GM19328 (cell line): ENCODE results near the gene CAMSAP1.

Experiments
- ATAC-seq: cut with Tn5 transposase; IDR thresholded peaks from one replicate; pipeline ENCODE4 v1.9.1; 2021; ENCODE audit warnings: mild to moderate bottlenecking, moderate library complexity; ENCODE audit not compliant: unreplicated experiment

The CAMSAP1 gene

GRCh38 chr9:135761845-135762168 is 145.5 kb downstream of the CAMSAP1 start:
- no peak for ATAC-seq

- no peak for ATAC-seq
These were observed 146.0 kb downstream of the CAMSAP1 start for GRCh38 chr9:135761150-135761844.

- ATAC-seq, result no peak
These were observed 146.9 kb downstream of the CAMSAP1 start for GRCh38 chr9:135760465-135760864.

GRCh38 chr9:135759676-135760300 is 147.6 kb downstream of the CAMSAP1 start:
- no peak for ATAC-seq

GRCh38 chr9:135758870-135759269 is 148.5 kb downstream of the CAMSAP1 start:
- no peak for ATAC-seq
